ENCODE measurements around the gene SRRM3.
"Not testable (repeated sequence)": the region's sequence is repeated elsewhere in the genome, so short reads cannot be mapped to it uniquely, and the experiment has no call there.

GRCh38 chr7:76335417-76335816 is 133.7 kb downstream of the SRRM3 start:
- not testable (repeated sequence) for TF ChIP-seq EP300 (conservative IDR thresholded peaks at IDR 0.05; ENCODE audit: poor library complexity, severe bottlenecking); CTCF (IDR thresholded peaks at IDR 0.05; ENCODE audit: poor library complexity, severe bottlenecking); REST (IDR thresholded peaks at IDR 0.05; ENCODE audit: borderline replicate concordance); EZH2 (IDR thresholded peaks at IDR 0.05; ENCODE audit: borderline replicate concordance, insufficient read depth, low read length, poor library complexity, severe bottlenecking); TAF1 (IDR thresholded peaks at IDR 0.05; ENCODE audit: low read depth); POLR2AphosphoS5 (IDR thresholded peaks at IDR 0.05)

Measured in neural cell (in vitro differentiated cells).